SU-DHL-6 (cell line): ENCODE results near the gene TTC23.

Experiments
- H2AFZ ChIP-seq: fragments of 200-600 bp; sonication (generic); 2 replicates; pipeline ENCODE4 v1.6.1; 2014; ENCODE audit warnings: low read depth, mild to moderate bottlenecking, moderate library complexity, mixed read lengths, antibody characterized with exemption, low read length; ENCODE audit not compliant: severe bottlenecking
- H3F3A ChIP-seq: fragments of 200-600 bp; shearing (Covaris generic); 2 replicates; pipeline ENCODE4 v1.6.0; 2016; ENCODE audit warnings: antibody characterized with exemption, mild to moderate bottlenecking; ENCODE audit not compliant: insufficient read depth
- H3K27ac ChIP-seq: fragments of 200-600 bp; sonication (generic); 2 replicates; pipeline ENCODE4 v1.5.1; 2016; ENCODE audit warnings: low read depth, mild to moderate bottlenecking, low read length, moderate library complexity, mixed read lengths
- H3K27me3 ChIP-seq: fragments of 200-600 bp; sonication (generic), shearing (Covaris generic); 2 replicates; pipeline ENCODE4 v1.6.0; 2014; ENCODE audit warnings: mild to moderate bottlenecking, low read length
- H3K36me3 ChIP-seq: fragments of 200-600 bp; sonication (generic); 2 replicates; pipeline ENCODE4 v1.6.1; 2014; ENCODE audit warnings: mild to moderate bottlenecking, low read length, mixed read lengths
- H3K4me2 ChIP-seq: fragments of 300-600, 200-600 bp; shearing (Covaris generic), sonication (generic); 2 replicates; pipeline ENCODE4 v1.6.0; 2014; ENCODE audit warnings: low read length, low read depth, mild to moderate bottlenecking; ENCODE audit not compliant: poor library complexity, severe bottlenecking
- H3K4me3 ChIP-seq: fragments of 200-600 bp; sonication (generic); 2 replicates; pipeline ENCODE4 v1.5.1; 2014; ENCODE audit warnings: antibody characterized with exemption, low read length, mild to moderate bottlenecking, mixed read lengths; ENCODE audit not compliant: insufficient read depth, poor library complexity, severe bottlenecking
- H3K79me2 ChIP-seq: fragments of 200-600 bp; sonication (generic); 2 replicates; pipeline ENCODE4 v1.6.1; 2014; ENCODE audit warnings: mild to moderate bottlenecking, low read length, moderate library complexity; ENCODE audit not compliant: insufficient read depth
- H3K9ac ChIP-seq: fragments of 200-600 bp; sonication (generic); 2 replicates; pipeline ENCODE4 v1.7.0; 2014; ENCODE audit warnings: mild to moderate bottlenecking, low read length
- H3K9me2 ChIP-seq: fragments of 200-600 bp; sonication (generic); replicated peaks from 2 replicates; pipeline ENCODE4 v1.6.1; 2014; ENCODE audit warnings: low read length; ENCODE audit not compliant: insufficient read depth
- H3K9me3 ChIP-seq: fragments of 200-600 bp; sonication (generic); 2 replicates; pipeline ENCODE4 v1.6.1; 2014; ENCODE audit warnings: low read length, mixed read lengths; ENCODE audit not compliant: insufficient read depth
- H4K20me1 ChIP-seq: fragments of 200-600 bp; sonication (generic); 2 replicates; pipeline ENCODE4 v1.6.1; 2014; ENCODE audit warnings: low read depth, mild to moderate bottlenecking, antibody characterized with exemption, low read length, moderate library complexity, mixed read lengths
- CTCF ChIP-seq: fragments of 200-600 bp; sonication (generic); IDR thresholded peaks from one replicate; pipeline ENCODE4 v1.5.1; 2017; ENCODE audit warnings: antibody characterized with exemption, mild to moderate bottlenecking, low read length, moderate library complexity; ENCODE audit not compliant: insufficient read depth, poor library complexity, severe bottlenecking
- EZH2phosphoT487 ChIP-seq: fragments of 200-600 bp; sonication (generic), shearing (Covaris generic); conservative IDR thresholded peaks from 2 replicates; pipeline ENCODE4 v1.6.1; 2018; ENCODE audit warnings: mild to moderate bottlenecking, antibody characterized with exemption, low read length, moderate library complexity, mixed read lengths

Gene TTC23

GRCh38 chr15:99180086-99180963 lies 69.1 kb downstream of the TTC23 start:
- no peaks in the 10 kb centered on the region for H3F3A ChIP-seq
- H3K4me2 ChIP-seq, result no peak overlapping the region
- TF ChIP-seq CTCF, result no peak
- H3K27ac ChIP-seq, result no peak overlapping the region
- no peaks in the 10 kb centered on the region for H3K79me2 ChIP-seq
- no peak overlapping the region for H3K4me3 ChIP-seq
- H3K9me3 ChIP-seq, result no peaks in the 10 kb centered on the region
- no peaks in the 10 kb centered on the region for H4K20me1 ChIP-seq
- no peak overlapping the region for H3K9ac ChIP-seq
- no peaks in the 10 kb centered on the region for H3K27me3 ChIP-seq
- no peaks in the 10 kb centered on the region for H3K9me2 ChIP-seq
- H3K36me3 ChIP-seq, result no peaks in the 10 kb centered on the region; the same call in 1 of the 2 replicates
- no peak overlapping the region for H2AFZ ChIP-seq

GRCh38 chr15:99177679-99178078 lies 71.7 kb downstream of the TTC23 start:
- no peaks in the 10 kb centered on the region for H3K79me2 ChIP-seq
- no peak overlapping the region for H3K4me3 ChIP-seq
- H3K9me3 ChIP-seq, result no peaks in the 10 kb centered on the region
- no peak for TF ChIP-seq CTCF
- TF ChIP-seq EZH2phosphoT487, result no peak
- H3K36me3 ChIP-seq, result no peaks in the 10 kb centered on the region; the same call in 1 of the 2 replicates
- no peak overlapping the region for H3K27ac ChIP-seq
- no peak overlapping the region for H3K4me2 ChIP-seq
- no peaks in the 10 kb centered on the region for H4K20me1 ChIP-seq
- no peaks in the 10 kb centered on the region for H3K9me2 ChIP-seq
- no peak overlapping the region for H3K9ac ChIP-seq
- H3K27me3 ChIP-seq, result no peaks in the 10 kb centered on the region
- H3F3A ChIP-seq, result no peaks in the 10 kb centered on the region
- no peak overlapping the region for H2AFZ ChIP-seq

- no peak overlapping the region for H3K27ac ChIP-seq
- H3K9me2 ChIP-seq, result no peaks in the 10 kb centered on the region
- H3F3A ChIP-seq, result no peaks in the 10 kb centered on the region
- H3K79me2 ChIP-seq, result no peaks in the 10 kb centered on the region
- no peaks in the 10 kb centered on the region for H3K36me3 ChIP-seq
- no peak overlapping the region for H3K4me3 ChIP-seq
- no peak for TF ChIP-seq EZH2phosphoT487
- TF ChIP-seq CTCF, result no peak
- H3K27me3 ChIP-seq, result no peaks in the 10 kb centered on the region
- no peak overlapping the region for H3K9ac ChIP-seq
- no peak overlapping the region for H3K4me2 ChIP-seq
- H2AFZ ChIP-seq, result no peak overlapping the region
- H3K9me3 ChIP-seq, result no peaks in the 10 kb centered on the region
- no peaks in the 10 kb centered on the region for H4K20me1 ChIP-seq
Observed at GRCh38 chr15:99176757-99177156, 72.6 kb downstream of the TTC23 start.
